ENCODE results near the gene PCK2.

GRCh38 chr14:24098229-24098926 is 4.3 kb downstream of the PCK2 start:
- no peak for TF ChIP-seq CTCF (IDR thresholded peaks at IDR 0.05; ENCODE audit: poor library complexity)
- no peak for TF ChIP-seq EZH2 (IDR thresholded peaks at IDR 0.05; ENCODE audit: borderline replicate concordance)
